Stimulated activated CD8-positive, alpha-beta memory T cell treated with anti-CD3 and anti-CD28 coated beads, Interleukin-7, amount 100 ng/mL, for 24 hours (primary cell): ENCODE measurements around the gene PRR36.

Experiments used
- DNase-seq: peaks from one replicate; pipeline ENCODE4 v3.0.0-alpha.2; 2020; ENCODE audit warnings: low read depth

Gene PRR36

DNA sequence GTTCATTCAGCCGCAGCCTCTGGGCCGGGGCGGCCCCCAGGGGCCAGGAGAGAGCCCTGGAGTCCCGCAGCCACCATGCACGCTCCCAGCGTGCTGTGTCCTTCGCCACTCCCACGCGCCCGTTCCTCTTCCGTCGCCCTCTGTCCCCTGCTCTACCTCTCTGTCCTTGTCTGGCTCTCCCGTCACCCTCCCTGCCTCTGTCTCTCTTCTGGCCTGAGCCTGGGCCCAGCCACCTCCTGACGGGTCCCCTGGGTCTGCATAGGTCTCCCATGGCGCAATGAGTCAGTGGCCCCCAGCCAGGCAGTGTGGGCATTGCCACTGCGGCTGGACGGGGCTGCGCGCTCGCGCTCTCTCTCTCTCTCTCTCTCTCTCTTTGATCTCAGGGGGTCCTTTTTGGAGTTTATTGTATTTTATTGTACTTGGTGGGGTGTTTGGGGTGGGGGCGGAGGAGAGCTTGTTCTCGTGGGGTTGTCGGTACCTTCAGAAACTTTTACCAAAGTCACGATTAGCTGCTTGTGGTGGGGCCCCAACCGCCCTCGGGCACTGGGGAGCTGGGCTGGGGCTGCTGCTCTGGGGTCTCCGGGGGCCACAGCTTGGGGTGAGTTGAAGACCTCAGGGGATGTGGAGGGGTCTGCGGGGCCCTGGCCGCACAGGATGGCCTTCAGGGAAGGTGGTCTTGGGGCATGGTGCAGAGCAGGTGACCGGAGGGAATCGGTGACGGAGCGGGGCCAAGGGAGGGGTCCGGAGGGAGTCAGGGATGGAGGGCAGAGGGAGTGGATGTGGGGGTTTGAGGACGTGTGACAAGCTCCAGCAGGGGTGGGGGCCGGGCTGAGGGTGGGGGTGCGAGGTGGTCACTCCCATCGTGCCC is 38.7 kb upstream of the PRR36 start:
- no peak for DNase-seq

GRCh38 chr19:7912144-7912696 is 38.0 kb upstream of the PRR36 start:
- no peak for DNase-seq

- no peak for DNase-seq
Observed at GRCh38 chr19:7911508-7912143, 37.4 kb upstream of the PRR36 start.

DNA sequence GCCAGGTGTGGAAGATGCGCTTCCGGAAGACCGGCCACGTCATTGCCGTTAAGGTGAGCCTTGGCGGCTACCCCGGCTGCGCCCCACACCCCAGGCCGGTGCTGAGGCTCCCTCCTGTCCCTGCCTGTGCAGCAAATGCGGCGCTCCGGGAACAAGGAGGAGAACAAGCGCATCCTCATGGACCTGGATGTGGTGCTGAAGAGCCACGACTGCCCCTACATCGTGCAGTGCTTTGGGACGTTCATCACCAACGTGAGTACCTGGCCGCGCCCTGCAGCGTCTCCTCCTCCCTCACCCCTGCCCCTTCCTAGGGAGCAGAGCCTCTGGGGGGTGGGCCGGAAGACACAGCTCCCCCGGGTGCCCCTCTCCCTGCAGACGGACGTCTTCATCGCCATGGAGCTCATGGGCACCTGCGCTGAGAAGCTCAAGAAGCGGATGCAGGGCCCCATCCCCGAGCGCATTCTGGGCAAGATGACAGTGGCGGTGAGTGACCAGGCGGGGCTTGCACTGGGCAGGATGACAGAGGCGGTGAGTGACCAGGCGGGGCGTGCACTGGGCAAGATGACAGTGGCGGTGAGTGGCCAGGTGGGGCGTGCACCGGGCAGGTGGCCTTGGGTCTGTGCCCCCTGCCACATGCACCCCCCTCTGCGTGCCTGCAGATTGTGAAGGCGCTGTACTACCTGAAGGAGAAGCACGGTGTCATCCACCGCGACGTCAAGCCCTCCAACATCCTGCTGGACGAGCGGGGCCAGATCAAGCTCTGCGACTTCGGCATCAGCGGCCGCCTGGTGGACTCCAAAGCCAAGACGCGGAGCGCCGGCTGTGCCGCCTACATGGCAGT is 36.4 kb upstream of the PRR36 start:
- no peak for DNase-seq

GRCh38 chr19:7909471-7910067 is 35.4 kb upstream of the PRR36 start:
- no peak for DNase-seq

DNA sequence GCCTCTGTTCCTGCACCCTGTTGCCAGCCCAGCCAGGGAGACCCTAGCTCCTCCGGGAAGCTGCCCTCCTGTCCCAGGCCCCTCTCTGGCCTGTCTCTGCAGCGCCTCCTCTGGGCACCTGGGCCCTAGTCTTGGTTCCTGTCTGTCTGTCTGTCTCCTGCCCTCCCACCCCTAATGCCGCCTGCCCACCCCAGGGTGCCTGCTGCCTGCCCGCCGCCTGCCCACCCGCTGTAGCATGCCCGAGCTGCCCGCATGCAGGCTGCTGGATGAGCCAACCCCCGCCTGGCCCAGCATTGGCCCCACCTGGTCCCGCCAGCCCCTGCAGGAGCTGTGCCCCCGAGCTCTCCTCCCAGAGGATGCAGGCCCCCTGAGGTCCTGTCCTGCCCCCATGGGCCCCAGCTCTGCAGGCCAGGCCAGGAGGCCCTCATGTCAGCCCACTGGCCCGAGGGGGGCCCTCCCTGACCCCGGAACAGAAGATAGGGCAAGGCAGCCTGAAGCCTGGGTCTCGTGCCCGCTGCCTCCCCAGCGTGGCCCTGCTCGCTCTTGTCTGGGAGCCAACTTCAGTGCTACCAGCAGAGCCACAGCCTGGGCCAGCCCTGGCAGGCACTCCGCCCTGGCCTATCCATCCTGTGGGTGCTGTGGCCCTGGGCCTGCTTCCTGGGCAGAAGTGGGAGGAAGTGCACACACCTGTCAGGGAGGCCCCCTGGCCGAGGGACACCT is 34.7 kb upstream of the PRR36 start:
- no peak for DNase-seq

DNA sequence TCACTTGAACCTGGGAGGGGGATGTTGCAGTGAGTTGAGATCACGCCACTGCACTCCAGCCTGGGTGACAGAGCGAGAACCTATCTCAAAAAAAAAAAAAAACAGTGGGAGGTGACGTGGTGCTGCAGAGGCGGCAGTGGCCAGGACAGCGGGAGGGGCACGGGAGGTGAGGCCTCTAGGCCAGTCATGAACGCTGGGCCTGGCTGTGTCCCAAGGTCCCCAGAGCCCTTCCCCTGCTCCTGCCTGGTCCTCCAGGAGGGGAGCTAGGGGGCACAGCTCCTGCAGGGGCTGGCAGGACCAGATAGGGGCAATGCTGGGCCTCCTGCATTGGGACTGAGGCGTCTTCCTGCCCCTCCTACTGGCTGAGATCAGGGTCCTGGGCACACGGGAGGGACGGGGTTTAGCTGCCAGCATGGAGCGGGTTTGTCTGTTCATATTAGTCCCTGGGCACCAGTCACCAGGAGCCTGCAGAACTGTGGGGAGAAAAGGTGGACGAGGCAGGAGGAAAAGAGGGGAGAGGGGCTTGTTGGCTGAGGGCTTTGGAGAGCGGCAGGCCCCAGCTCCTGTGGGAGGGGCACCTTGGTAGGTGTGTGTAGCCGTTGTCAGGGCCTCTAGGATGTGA is 34.0 kb upstream of the PRR36 start:
- no peak for DNase-seq

DNA sequence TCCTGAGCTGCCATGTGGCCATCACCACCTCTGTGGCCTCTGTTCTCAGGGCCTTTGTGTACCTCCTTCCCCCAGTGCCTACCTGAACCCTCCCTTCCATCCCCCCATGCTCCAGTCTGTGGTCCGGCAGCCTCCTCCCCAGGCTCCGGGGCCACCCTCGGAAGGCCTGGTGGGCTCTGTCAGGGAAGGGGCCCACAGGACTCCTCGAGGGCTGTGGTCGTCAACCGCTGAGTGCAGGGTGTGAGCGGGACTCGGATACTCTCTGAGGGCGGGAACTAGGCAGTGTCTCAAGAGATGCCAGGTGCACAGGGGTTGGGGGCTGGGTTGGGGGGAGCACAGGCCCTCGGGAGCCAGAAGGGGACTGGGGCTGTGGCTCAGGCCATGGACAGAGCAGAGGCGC is 33.4 kb upstream of the PRR36 start:
- no peak for DNase-seq

DNA sequence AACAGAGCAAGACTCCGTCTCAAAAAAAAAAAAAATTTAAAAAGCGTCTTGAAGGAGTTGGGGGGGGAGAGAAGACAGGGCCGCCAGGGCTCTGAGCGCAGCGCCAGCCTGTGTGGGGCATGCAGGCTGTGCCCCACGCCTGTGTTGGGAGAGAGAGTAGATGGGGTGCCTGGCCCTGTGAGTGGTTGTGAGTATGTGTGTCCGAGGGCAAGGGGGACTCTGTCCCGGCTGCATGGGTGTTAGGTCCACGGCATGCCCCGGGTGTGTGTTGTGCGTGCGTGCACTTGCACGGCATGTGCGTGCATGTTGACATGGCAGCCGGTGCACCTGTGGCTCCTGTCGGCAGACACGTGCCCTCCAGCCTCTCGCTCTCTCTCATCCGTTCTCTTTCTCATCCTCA is 32.9 kb upstream of the PRR36 start:
- DNase-seq = no peak

- DNase-seq = no peak
Observed at GRCh38 chr19:7905859-7906258, 31.7 kb upstream of the PRR36 start.

DNA sequence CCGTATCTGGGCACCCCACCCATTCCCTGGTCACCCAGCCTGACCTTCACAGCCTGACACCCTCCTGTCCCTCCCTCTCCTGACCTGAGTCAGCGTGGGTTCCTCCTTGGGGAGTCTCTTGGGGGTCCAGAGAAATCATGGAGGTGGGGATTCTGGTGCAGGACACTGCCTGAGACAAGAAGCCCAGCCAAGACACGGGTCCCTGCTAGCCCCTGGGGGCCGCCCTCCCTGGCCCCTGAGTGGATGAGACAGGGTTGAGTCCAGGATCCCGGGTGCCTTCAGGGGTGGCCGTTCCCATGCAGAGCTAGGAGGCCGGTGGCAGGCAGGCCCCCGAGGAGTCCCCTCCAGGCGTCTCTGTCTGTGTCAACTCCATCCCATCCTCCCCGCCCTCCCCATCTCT is 31.1 kb upstream of the PRR36 start:
- DNase-seq = no peak

DNA sequence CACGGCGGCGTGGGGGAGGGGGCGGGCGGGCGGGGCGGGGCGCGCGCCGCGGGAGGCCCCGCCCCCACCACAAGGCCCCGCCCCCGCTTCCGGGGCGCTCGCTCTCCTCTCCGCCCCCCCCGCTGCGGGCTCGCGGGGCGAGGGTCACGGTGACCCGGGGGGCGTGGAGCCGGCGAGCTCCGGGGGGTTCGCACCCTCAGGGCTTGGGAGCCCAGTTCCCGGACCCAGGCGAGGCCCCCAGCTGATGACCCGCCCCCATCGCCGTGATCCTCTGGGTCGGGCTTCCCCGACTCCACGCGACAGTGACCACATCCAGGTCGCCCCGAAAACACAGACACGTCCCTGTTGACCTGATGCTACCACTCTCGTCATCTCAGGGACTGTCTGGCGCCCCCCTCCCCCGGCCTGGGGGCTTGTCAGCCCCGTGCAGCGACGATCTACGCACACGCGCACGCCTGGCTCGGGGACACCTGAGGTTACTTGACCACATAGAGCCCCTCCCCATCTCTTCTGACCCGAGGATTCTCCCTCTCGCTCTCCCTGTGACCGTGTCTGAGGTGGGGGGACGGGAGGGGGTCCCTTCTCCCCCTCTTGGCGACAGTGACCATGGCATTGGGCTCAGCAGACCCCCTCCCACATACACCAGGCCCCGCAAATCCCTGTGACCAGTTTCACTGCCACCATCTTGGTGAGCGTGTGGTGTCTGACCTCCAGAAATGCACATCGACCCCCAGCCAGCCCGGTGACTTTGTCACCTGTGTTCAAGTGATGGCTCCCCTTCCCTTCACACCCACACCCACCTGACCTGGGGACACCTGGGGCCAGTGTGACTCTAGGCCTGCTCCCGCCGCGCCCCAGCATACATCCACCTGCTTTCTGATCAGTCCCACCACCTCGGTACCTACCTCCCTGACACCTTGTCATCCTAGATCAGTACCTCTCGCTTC is 30.2 kb upstream of the PRR36 start:
- DNase-seq = peak; percentile 38

- DNase-seq = peak; percentile 100
Observed at GRCh38 chr19:7903244-7904073, 29.3 kb upstream of the PRR36 start, which contains the start of gene MAP2K7. Gene MAP2K7 (plus strand): TSS chr19:7903877. CDS start chr19:7903945, 68 bp downstream.

GRCh38 chr19:7902796-7903243 is 28.6 kb upstream of the PRR36 start:
- DNase-seq = no peak

DNA sequence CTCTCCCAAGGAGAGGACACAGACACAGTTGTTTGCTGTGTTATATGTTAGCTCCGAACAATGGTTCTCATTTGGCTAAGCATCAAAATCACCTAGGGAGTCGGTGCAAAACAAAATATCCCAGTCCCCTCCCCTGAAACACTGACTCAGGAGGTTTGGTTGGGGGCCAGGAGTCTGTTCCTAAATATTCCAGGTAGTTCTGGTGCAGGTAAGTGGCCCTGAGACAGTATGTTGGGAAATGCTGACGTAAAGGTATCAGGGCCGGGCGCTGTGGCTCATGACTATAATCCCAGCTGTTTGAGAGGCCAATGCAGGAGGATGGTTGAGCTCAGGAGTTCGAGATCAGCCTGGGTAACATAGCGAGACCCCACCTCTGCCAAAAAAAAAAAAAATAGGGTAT is 27.1 kb upstream of the PRR36 start:
- no peak for DNase-seq

DNA sequence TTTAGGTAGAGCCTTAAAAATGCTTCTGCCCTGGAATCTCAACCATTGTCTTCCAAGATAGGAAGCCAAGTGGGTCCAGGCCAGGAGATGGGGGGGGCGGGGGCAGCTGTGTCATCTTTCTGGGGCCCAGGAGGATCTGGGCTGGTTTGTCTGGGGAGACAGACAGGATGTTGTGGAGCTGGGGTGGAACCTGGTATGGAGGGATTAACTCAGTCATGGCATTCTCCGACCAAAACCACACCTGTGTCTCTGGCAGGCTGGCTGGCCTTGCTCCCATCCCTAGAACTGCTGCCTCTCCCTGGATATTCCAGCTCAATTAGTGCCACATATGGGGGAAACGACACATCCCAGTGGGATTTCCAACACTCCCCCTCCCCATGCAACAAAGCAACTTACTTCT is 26.7 kb upstream of the PRR36 start:
- DNase-seq = no peak

DNA sequence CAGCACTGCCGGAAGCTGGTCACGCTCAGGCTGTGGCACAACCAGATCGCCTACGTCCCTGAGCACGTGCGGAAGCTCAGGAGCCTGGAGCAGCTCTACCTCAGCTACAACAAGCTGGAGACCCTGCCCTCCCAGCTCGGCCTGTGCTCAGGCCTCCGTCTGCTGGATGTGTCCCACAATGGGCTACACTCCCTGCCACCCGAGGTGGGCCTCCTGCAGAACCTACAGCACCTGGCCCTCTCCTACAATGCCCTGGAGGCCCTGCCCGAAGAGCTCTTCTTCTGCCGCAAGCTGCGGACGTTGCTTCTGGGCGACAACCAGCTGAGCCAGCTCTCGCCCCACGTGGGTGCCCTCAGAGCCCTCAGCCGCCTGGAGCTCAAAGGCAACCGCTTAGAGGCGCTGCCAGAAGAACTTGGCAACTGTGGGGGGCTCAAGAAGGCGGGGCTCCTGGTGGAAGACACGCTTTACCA is 26.2 kb upstream of the PRR36 start:
- DNase-seq = no peak

DNA sequence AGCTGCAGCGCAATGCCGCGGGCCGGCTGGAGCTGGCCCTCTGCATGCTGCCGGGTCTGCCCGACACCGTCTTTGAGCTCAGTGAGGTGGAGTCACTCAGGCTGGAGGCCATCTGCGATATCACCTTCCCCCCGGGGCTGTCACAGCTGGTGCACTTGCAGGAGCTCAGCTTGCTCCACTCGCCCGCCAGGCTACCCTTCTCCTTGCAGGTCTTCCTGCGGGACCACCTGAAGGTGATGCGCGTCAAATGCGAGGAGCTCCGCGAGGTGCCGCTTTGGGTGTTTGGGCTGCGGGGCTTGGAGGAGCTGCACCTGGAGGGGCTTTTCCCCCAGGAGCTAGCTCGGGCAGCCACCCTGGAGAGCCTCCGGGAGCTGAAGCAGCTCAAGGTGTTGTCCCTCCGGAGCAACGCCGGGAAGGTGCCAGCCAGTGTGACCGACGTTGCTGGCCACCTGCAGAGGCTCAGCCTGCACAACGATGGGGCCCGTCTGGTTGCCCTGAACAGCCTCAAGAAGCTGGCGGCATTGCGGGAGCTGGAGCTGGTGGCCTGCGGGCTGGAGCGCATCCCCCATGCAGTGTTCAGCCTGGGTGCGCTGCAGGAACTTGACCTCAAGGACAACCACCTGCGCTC is 25.7 kb upstream of the PRR36 start:
- DNase-seq = no peak
